HG02885 (cell line): ENCODE measurements around the gene EFEMP1.

Source experiments
- ATAC-seq: cut with Tn5 transposase; IDR thresholded peaks from one replicate; pipeline ENCODE4 v1.9.1; 2021; ENCODE audit warnings: mild to moderate bottlenecking; ENCODE audit not compliant: unreplicated experiment, poor library complexity

EFEMP1 gene

GRCh38 chr2:55923091-55923981 lies at the start of gene EFEMP1:
Gene EFEMP1, minus strand, starts transcription at chr2:55923782. Its CDS starts 1,342 bp downstream, at chr2:55922440.
- peak; percentile 58 for ATAC-seq

GRCh38 chr2:55970500-55970899 lies 46.9 kb upstream of the EFEMP1 start:
- no peak for ATAC-seq

GRCh38 chr2:55968941-55969340 lies 45.4 kb upstream of the EFEMP1 start:
- no peak for ATAC-seq

- ATAC-seq, result no peak
These were observed 43.0 kb upstream of the EFEMP1 start for GRCh38 chr2:55966401-55967118.

GRCh38 chr2:55965966-55966365 lies 42.4 kb upstream of the EFEMP1 start:
- ATAC-seq, result no peak

- ATAC-seq, result no peak
These were observed 41.7 kb upstream of the EFEMP1 start for GRCh38 chr2:55965276-55965675.

- no peak for ATAC-seq
These were observed 39.3 kb upstream of the EFEMP1 start for GRCh38 chr2:55962915-55963314.

GRCh38 chr2:55961318-55961911 lies 37.8 kb upstream of the EFEMP1 start:
- ATAC-seq, result peak; percentile 71

- no peak for ATAC-seq
These were observed 35.2 kb upstream of the EFEMP1 start for GRCh38 chr2:55958756-55959155.

- no peak for ATAC-seq
These were observed 33.6 kb upstream of the EFEMP1 start for GRCh38 chr2:55957142-55957541.

GRCh38 chr2:55954306-55955035 lies 30.9 kb upstream of the EFEMP1 start:
- ATAC-seq, result no peak

- ATAC-seq, result no peak
These were observed 28.8 kb upstream of the EFEMP1 start for GRCh38 chr2:55952415-55952814.

GRCh38 chr2:55951533-55951932 lies 28.0 kb upstream of the EFEMP1 start:
- ATAC-seq, result no peak

GRCh38 chr2:55949613-55950012 lies 26.0 kb upstream of the EFEMP1 start:
- no peak for ATAC-seq

- no peak for ATAC-seq
These were observed 25.6 kb upstream of the EFEMP1 start for GRCh38 chr2:55949211-55949610.

- no peak for ATAC-seq
These were observed 24.8 kb upstream of the EFEMP1 start for GRCh38 chr2:55948176-55948923.

- no peak for ATAC-seq
These were observed 24.2 kb upstream of the EFEMP1 start for GRCh38 chr2:55947752-55948151.

GRCh38 chr2:55946793-55947192 lies 23.2 kb upstream of the EFEMP1 start:
- no peak for ATAC-seq

- no peak for ATAC-seq
These were observed 19.9 kb upstream of the EFEMP1 start for GRCh38 chr2:55943466-55943865.

- no peak for ATAC-seq
These were observed 12.8 kb upstream of the EFEMP1 start for GRCh38 chr2:55936351-55936750.
